GM18909 (cell line): Measurements from ENCODE around the gene SLC16A12.
"Not testable (repeated sequence)": the region's sequence is repeated elsewhere in the genome, so short reads cannot be mapped to it uniquely, and the experiment has no call there.

Experiments
- ATAC-seq: cut with Tn5 transposase; IDR thresholded peaks from one replicate; pipeline ENCODE4 v1.9.1; 2021; ENCODE audit warnings: mild to moderate bottlenecking; ENCODE audit not compliant: unreplicated experiment, poor library complexity

SLC16A12 gene

GRCh38 chr10:89398003-89398749 is 137.2 kb downstream of the SLC16A12 start:
- ATAC-seq: no peak

- ATAC-seq: no peak
These were observed 140.3 kb downstream of the SLC16A12 start for GRCh38 chr10:89395141-89395540.

GRCh38 chr10:89393898-89394297 is 141.5 kb downstream of the SLC16A12 start:
- ATAC-seq: no peak

- ATAC-seq: peak; percentile 43
These were observed 142.4 kb downstream of the SLC16A12 start for GRCh38 chr10:89392974-89393373.

- ATAC-seq: peak; percentile 86
These were observed 143.3 kb downstream of the SLC16A12 start, which contains the start of gene IFIT1 for GRCh38 chr10:89391907-89392756. IFIT1 (plus strand) TSS chr10:89392623; CDS start chr10:89392713, 90 bp downstream.

GRCh38 chr10:89391226-89391576 is 144.2 kb downstream of the SLC16A12 start:
- not testable (repeated sequence) for ATAC-seq

- no peak for ATAC-seq
These were observed 144.7 kb downstream of the SLC16A12 start for GRCh38 chr10:89390476-89391225.

GRCh38 chr10:89389254-89389653 is 146.1 kb downstream of the SLC16A12 start:
- ATAC-seq: no peak

GRCh38 chr10:89388806-89389205 is 146.6 kb downstream of the SLC16A12 start:
- no peak for ATAC-seq

- ATAC-seq: no peak
These were observed 150.7 kb downstream of the SLC16A12 start for GRCh38 chr10:89384474-89385340.

GRCh38 chr10:89382757-89383156 is 152.6 kb downstream of the SLC16A12 start:
- no peak for ATAC-seq
